GM21390 (cell line): Measurements from ENCODE around the gene HAND2.

Experiments used
- ATAC-seq: cut with Tn5 transposase; IDR thresholded peaks from one replicate; pipeline ENCODE4 v1.9.1; 2021; ENCODE audit not compliant: unreplicated experiment

HAND2 gene

DNA sequence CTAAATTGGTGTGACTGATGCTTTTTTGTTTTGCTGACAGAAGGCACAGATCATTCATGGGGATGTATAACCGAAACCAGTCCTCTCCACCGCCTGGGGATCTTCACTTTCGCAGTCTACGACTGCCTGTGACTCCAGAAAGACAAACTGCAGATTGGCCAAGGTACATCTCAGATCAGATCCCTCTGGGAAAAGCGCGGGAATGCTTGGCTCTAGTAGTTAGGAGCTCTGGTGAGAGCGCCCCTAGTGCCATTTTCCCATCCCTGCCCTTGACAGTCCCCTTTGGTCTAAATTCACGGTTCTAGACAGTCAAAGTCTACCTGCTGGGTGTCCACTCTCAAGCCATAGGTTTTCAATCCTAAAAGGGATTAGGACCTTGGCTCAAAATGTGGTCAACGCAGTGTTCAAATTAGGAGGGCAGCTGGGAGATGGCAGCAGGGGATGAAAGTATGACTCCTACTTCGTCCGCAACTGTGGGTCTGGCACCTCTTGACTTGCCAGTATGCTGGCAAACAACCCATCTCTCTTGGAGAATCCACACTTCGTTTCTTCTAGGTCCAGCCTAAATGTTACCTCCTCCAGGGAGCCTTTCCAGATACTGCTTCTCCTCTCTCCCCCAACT, 6.9 kb upstream of the HAND2 start:
- no peak for ATAC-seq

DNA sequence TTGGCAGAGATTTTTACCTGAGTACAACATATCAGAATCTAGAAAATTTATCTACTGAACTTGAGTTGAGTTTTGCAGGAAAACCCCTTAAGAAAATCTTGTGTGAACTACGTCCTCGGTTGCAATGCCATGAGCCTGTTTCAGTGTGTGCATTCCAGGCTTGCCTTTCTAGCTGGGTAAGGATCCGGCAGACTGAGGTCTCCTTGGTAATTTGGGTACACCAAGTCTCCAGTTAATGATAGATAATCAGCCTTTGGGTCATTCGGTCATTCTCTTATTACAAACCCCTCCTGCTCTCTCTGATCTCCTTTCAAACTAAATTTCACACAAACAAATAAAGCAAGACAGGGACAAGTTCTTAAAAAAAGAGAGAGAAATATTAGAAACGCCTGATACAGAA, 5.9 kb upstream of the HAND2 start:
- ATAC-seq = no peak

DNA sequence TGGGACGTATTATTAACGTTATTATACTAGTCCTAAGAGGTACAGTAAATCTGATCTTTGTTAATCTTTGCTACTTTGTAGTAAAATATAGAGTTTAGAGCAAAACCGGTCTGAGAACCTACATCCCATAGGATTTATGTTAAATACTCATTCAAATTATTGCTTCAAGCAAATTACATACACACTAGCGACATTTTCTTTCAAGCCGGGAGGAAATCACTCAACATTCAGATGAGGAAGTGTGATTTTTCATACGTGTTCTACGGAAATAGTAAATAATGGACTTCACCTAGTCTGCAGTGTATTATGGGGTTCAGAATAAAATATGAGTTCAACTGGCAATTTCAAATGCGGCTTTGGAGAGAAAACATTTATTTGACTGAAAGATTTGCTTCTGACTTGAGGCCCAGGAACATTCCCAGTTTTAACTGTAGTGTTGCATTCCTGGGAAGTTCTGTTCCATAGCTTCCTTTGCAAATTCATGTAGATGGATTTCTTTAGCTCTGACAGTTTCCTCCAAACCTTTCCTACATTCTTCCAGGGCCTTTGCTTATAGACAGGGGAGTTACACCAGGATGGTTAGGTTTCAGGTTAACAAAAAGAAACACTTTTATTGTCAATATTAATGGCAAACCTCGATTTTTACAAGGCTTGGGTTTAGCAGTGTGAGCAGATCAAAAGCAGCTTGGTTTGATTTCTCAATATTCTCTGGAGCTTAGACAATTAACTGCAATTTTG, 5.3 kb upstream of the HAND2 start:
- ATAC-seq = no peak

DNA sequence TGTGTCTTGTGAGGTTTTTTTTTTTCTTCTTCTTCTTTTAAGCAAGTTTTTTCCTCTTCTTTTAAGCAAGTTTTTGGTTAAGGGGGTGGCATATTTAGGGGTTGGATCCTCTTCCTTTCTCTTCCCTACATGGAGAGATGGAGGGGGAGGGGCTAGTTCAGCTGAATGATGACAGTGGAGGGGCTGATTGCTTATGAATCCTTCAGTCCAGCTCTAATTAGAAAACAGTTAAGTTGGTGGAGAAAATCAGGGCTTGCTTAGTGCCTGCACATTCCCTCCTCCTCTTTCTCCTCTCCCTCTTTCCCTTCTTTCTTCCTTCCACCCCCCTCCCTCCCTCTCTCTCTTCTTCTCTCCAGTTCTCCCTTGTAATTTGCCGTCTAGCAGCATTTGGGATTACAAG, 4.4 kb upstream of the HAND2 start:
- no peak for ATAC-seq

DNA sequence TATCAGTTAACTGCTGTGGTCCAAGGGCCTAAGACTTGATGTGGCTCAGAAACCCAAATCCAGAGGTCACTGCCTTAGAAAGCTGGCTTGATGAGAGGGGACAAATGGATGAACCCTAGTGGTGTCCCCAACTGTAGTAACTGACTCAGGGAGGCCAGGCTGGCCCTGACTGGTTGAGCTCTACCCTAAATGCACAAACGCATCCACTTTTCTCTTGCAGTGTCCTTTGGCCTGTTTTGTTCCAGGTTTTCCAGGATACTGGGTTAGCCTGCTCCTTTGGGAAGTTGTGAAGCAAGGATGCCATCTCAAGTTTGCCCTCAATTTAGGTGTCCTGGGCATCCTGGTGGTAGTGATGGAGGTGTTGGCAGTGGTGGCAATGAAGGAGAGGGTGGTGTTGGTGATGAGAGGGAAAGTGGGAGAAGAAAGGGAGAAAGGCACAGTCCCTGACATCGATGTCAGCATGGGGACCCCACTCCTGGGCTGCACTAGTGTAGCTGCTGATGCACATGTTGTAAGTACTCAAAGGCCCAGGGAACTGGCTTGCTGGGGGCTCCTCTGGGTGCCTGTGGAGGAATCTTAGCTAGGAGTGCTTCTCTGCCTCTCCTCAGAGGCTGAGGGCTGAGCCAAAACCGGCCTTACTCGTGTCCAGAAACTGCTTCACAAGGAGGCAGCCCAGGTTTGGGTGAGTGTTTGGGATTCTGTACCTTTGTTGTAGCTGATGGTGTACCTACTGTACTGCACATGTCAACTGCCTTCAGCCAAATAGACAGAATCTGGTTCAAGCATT, 2.9 kb upstream of the HAND2 start:
- ATAC-seq = no peak

DNA sequence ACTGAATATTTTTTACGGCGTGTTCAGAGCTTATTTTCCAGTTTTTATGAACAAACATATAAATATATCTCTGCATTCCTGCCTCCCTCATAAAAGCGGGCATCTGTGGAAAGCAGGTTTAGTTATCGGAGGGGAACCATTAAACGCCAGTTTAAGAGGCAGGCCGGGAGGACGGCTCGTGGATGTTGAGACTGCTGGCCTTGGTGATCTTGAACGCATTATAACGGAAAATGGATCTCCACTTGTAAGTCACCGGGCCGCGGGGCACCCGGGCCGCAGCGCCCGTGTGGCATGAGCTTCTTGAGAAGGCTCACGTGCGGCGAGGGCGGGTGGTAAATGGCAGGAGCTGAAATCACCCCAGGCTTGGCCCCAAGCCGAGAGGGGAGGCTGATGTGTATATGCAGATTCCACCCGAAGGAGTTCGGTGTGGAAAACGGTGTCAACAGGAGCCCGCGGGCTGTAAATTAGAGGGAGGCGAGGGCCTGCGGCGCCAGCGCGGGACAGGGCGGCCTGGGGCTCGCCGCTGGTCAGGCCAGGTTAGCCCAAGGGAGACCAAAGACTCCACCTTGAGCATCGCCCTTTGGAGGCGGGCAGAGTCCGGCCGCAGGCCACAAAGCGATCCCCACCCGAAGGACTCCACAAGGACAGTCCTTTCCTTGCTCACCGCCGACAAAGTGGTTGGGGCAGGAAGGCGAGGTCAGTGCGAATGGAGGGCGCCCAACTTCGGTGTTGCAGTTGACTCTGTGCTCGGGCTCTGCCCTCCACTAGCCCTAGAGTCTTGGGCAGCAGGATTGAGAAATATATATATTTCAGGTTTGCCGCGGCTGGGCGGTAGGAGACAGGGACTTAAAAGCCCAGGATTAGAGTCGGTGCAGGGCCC, 1.3 kb upstream of the HAND2 start:
- no peak for ATAC-seq

DNA sequence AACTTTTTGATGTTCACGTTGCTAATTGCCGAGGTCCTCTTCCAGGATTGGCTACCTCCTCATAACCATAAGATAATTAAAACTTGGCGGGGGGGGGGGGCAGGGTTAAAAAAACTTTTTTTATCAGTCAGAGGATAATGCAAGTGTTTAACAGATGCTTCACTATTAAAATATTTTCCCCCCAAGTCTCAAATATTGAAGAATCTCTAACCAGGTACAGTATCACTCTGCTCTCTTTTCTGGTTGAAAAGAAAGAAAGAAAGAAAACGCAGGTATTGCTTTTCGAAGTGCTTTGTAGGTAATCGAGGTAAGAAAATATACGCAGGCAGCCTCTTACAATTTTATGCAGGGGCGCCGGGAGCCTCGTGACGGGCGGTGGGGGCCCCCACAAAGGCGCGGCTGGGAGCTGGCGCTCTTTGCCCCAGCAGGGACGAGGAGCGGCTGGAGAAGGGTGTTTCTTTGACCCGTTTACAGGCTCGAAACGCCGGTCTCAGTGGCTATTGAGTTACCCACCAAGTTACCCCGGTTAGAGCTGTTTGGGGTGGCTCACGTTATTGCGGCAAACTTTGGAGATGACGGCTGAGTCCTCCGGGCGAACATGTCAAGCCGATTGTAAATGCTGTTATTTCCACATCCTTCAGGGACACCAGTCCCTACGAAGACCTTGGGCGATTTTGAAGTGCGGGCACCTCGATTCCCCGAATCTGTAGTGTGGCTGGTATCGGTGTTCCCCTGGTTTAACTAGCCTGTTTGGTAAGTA, 477 bp upstream of the HAND2 start:
- no peak for ATAC-seq

DNA sequence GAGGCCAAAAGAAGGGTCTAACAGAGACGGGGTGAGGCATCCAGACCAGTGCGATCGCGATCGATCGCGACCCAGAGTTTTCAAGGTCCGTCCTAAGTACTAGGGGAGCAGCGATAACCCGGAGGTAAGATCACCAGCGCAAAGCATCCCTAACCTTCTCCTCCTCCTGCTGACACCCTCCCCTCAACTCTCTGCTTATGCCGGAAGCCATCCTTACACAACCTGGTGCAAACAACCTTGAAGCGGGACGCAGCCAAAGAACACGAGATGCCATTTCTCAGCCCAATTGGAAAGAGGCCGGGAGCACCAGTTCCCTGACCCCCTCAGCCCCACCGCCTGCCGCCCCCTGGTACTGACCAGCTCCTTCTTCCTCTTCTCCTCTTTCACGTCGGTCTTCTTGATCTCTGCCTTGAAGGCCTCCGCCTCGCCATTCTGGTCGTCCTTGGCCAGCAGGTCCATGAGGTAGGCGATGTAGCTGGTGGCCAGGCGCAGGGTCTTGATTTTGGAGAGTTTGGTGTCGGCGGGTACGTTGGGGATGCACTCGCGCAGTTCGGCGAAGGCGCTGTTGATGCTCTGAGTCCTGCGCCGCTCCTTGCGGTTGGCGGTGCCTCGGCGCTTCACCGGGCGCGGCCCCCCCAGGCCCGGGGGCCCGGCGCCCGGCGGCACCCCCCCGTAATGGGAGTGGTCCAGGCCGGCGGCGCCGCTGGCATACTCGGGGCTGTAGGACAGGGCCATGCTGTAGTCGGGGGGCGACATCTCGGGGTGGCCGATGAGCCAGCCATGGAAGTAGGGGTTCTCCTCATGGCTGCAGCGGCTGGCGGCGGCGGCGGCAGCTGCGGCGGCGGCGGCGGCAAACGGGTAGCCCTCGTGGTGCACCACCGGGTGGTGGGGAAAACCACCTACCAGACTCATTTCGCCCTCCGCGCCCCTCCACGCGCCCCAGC, 1.4 kb downstream of the HAND2 start:
- ATAC-seq = no peak

DNA sequence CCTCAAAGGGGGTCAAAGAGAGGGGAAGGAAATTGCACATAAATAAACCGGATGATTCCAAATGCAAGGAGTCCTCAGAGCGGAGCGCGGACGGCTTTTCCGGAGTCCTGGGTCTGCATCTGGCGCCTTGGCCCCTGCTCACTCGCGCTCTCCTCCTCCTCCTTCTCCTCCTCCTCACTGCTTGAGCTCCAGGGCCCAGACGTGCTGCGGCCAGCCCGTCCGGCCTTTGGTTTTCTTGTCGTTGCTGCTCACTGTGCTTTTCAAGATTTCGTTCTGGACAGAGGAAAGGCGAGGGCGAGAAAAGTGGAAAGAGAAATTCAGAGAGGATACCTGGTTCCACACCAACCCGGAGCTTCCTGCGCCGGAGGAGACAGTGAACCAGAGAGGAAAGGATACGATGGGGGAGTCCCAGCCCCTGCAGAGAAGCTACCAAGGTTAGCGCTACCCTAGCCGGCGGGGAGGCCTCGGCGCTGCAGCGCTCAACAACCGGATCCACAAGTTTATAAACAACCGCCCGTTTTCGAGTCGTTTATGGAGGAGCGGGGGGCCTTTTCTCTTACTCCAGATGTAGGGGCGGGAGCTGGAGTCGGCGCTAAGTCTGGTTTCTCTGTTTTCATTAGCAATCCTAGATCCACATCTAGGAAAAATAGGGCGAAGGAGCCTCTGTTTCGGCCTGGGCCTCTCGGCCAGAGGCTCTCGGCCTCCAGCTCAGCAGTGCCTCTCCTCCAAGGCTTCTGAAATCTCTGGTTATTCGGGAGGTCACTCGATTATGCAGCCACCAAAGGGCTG, 2.7 kb downstream of the HAND2 start:
- no peak for ATAC-seq

DNA sequence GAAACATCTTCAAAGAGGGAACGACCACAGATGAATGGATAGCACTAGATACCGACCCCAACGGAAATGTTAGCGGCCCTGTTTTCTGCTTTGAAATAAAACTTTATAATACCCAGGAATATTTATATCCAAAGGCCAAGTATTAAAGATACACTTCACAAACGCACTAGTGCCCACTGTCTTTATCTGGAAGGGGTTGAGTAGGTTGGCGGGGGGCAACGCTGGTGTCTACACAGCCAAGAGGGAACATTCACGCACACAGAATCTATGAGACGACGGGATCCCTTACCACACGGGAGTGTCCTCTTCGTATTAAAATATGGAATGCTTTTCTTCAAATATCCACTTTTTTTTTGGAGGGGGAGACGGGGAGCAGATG, 3.3 kb downstream of the HAND2 start:
- ATAC-seq = no peak

DNA sequence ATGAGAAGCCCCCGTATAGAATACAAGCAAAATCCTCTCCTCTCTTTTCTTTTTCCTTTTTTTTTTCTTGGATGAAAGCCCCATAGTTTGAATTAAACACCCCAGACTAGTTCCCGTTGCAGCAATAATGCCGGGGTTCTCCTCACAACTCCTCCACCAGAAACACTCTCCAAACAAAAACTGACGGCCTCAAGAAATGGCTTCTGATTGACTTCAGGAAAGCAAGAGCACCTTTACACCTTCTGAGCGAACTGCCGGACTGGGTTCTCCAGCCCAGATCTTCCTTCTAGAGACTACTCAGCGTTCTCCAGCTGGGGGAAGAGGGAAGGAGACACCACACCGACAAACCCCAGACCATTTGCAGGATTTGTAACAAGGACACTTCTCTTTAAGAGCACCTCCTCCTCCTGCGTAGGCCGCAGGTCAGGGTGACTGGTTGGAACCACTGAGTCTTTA, 4.0 kb downstream of the HAND2 start:
- ATAC-seq = no peak

DNA sequence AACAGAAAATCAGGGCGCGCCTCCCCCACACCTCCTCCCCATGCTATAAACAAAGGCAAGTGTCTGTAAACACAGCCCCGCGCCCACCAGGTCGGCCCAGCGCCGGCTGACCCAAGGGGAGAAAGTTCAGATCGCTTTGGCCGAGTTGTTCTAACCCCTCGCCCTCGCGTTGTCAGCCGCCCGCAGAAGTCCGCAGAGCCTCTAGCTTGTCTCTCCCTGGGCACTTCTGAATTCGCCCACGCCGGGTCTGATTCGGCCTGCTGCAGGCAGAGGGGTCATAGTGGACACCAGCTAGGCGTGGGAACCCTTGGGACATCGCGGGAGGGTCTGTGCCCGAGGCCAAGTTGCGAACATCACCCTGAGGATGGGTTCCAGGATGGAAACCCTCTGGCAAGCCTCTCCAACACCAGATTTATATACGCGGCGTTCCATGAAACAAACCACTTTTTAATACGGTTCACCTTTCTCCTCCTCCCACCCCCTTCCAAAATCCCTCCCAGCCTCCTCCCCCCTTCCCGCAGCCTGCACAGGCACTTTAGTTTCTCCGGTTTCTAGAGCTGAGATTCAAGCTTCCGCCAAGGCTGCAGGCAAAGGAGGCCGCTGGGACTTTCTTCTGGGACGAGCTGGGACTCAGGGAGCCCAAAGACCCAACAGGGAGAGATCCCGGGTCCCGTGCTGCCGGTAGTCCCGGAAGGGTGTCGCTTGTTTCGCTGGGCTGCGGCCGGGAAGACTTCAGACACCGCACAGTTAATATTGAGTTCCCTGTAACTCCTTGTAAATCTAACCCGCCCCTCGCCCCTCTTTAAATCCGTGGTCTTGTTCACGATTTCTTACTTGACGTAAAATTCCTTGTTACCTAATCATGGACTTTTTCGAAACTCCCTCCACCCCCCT, 4.7 kb downstream of the HAND2 start:
- no peak for ATAC-seq

DNA sequence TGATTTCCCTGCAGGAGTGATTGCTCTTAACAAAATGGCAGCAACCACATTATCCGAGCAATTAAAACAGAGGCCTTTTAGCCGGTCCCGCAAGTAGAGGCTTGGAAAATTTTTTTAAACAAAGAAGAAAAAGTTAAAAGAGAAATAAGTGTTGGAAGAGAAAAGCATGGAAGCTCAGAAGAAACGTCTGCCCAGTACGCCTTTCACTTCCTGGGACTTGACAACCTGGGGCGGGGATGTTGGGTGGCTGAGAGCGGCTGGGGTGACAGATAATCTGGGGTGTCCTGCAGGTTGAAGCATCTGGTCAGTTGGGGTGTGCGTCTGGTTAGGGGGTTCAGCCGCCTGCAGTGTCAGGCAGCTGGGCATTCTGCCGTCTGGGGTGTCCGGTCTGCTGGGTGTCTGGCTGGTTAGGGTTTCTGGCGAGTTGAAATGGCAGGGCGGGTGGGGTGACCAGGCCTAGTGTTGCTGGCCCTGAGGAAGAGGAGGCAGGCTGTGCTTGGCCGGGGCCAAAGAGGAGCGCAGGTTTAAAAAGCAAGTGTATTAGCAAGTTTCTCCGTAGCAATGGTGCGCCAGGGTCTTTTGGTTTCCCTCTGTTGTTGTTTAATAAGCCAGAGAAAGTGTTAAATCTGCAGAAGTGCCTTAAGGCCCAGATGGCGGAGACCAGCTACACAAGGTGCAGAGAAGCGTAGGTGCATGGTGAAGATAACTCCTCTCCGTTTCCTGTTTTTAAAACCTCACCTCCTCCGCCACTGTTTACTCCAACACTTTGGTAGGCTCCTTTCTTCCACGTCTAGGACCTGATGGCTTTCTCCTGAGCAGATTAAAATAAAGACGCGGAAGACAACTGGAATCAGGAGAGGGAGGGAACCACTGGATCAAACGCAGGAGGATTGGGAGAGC, 5.6 kb downstream of the HAND2 start:
- ATAC-seq = no peak

DNA sequence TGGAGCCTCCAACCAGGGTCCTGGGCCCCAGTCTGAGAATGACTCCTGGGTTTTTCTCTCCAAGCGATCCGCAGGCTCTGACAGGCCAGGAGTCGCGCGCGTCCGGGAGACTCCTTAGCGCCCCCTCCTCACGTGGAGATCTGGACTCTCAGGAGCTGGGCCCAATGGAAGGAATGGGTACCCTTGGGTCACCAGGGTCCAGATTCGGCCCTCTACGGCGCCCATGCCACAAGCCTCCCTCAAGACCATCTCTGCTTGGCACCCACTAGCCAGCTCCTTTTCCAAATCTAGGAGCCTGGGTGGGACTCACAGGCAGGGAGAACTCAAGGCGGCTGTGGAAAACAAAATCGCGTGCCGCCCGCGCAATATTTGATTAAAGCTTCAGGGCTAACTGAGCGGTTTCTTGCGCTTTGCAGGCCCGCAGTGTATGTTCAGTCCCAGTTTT, 7.1 kb downstream of the HAND2 start:
- ATAC-seq = no peak

DNA sequence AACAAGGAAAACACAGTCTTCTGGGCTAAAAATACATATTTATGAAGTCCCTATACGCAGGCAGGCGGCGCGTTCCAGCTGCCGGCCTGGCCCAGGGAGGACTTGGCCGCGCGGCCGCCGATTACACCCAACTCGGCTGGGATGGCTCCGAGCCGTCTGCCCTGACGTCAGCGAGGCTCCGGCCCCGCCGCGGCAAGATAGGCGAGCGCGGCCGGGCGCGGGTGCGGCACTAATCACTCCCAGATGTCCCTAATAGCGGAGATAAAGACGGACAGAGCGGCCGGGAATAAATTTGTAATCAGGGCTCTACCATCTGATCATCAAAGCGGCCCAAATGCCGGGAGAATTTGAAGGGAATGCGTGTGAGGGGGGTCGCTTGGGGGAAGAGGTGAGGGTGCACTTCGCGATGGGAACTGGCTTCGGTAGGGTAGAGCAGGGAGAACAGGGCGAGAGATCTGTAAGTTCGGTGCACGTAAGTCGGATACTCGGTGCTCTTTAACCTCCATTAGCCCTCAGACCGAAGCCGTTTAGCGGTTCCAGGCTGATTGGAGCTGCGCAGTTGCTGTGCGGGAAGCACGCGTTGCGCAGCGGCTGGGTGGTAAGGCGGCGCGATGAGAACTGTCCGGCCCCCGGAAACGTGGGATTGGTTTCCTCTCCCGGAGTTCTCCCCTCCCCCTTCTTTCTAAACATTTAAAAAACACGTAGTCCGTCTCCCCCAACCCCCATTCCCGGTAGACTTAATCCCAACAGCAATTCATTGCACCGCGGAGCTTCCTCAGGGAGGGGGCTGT, 7.7 kb downstream of the HAND2 start:
- no peak for ATAC-seq
